Measurements from ENCODE around the gene MCU. TPM values are rescaled to one million over a fixed set of nuclear protein-coding genes. Genes with fewer than 3 reads are reported as not detected.

Gene MCU
- total and polyA plus RNA-seq, 2 of the 4 experiments (the other 2 are of a cell fraction) = 36.2 to 36.7 TPM

GRCh38 chr10:72847681-72848080, 155.7 kb downstream of the MCU start:
- Histone ChIP-seq H2BK5ac (ENCODE audit: low read depth, low read length, poor library complexity, severe bottlenecking) (no peak overlapping the region), H2AK9ac (replicated peaks; ENCODE audit: low read depth, low read length, poor library complexity) (no peak overlapping the region), H3K9ac (ENCODE audit: low read depth, low read length) (no peak overlapping the region), H4K20me1 (ENCODE audit: insufficient read depth, low read length) (peaks cover 3% of the 10 kb centered on the region; the same call in 1 of the 2 replicates), H3K18ac (ENCODE audit: low read depth, low read length) (no peak overlapping the region), H3K9me3 (ENCODE audit: control insufficient read depth, insufficient read depth, low read length) (peaks cover 3% of the 10 kb centered on the region), H3K4ac (ENCODE audit: low read depth, low read length) (no peak overlapping the region), H3K9me1 (ENCODE audit: insufficient read depth, low read length) (no peaks in the 10 kb centered on the region; the same call in 1 of the 2 replicates), H2BK15ac (ENCODE audit: low read depth, low read length) (no peak overlapping the region), H4K5ac (ENCODE audit: low read depth, low read length) (no peak overlapping the region), H2BK120ac (ENCODE audit: low read depth, low read length) (no peak overlapping the region), H3K4me1 (ENCODE audit: control insufficient read depth, insufficient read depth, low read length) (peaks cover 4% of the 10 kb centered on the region; the same call in 1 of the 2 replicates), H4K8ac (ENCODE audit: low read depth in 2 of 2, low read length in 2 of 2) (no peak overlapping the region), H3K4me3 (ENCODE audit: insufficient read depth, low read depth, low read length) (no peak overlapping the region), H3K79me1 (ENCODE audit: low read depth in 1 of 2, low read length in 2 of 2) (peaks cover 14 to 30% of the 10 kb centered on the region in 2 experiments), H3K27me3 (ENCODE audit: control insufficient read depth, insufficient read depth, low read length) (no peaks in the 10 kb centered on the region), H3K4me2 (ENCODE audit: low read depth, low read length) (no peak overlapping the region), H2AK5ac (ENCODE audit: low read depth, low read length) (no peak overlapping the region), H3K56ac (ENCODE audit: extremely low read depth, insufficient read depth, low read length) (no peak overlapping the region), H3K27ac (ENCODE audit: insufficient read depth, low read length) (no peak overlapping the region), H3K23ac (ENCODE audit: low read depth, low read length) (0 out of 2 replicates have a peak overlapping the region, but pooled peaks have one; percentile 10), H2AFZ (replicated peaks; ENCODE audit: low read length, poor library complexity) (no peak overlapping the region), H2BK20ac (ENCODE audit: low read depth, low read length) (no peak overlapping the region), H3K14ac (replicated peaks; ENCODE audit: low read depth, low read length) (0 out of 2 replicates have a peak overlapping the region, but pooled peaks have one; percentile 32), H3K36me3 (ENCODE audit: control insufficient read depth, insufficient read depth, low read length) (peaks cover 3% of the 10 kb centered on the region; the same call in 1 of the 2 replicates), H4K91ac (ENCODE audit: insufficient read depth, low read depth, low read length) (peak overlapping the region; percentile 3; the same call in 1 of the 2 replicates)
- intact Hi-C loops (cut with micrococcal nuclease) (no loop called here), in situ Hi-C loops (cut with MboI; ENCODE audit: low sequenced_read_pairs) (no loop called here), dilution Hi-C loops (cut with HindIII; ENCODE audit: low sequenced_read_pairs, unreplicated experiment) (no loop called here)
- WGBS, 2 experiments (ENCODE audit: extremely low coverage in 2 of 2, insufficient read length in 1 of 2) = no CpG with 5 or more reads among the region's 2 CpGs
- ATAC-seq (ENCODE audit: low read depth) = no peak
- BruUV-seq (replicated peaks) = no TSS peak
- DNase-seq = peak; percentile 28
- POLR2A ChIA-PET (ENCODE audit: unreplicated experiment) = no interaction called here
- CTCF ChIA-PET = no interaction called here
- no peak for TF ChIP-seq CEBPB (IDR thresholded peaks at IDR 0.05; ENCODE audit: low read depth, low read length)
- no peak for TF ChIP-seq CHD1 (IDR thresholded peaks at IDR 0.05; ENCODE audit: low read depth, low read length)
- no peak for TF ChIP-seq BHLHE40 (IDR thresholded peaks at IDR 0.05; ENCODE audit: low read depth, low read length)
- no peak for TF ChIP-seq NFE2L2 (IDR thresholded peaks at IDR 0.05; ENCODE audit: low read depth, low read length)
- no peak for TF ChIP-seq MAZ (IDR thresholded peaks at IDR 0.05; ENCODE audit: borderline replicate concordance, low read depth, low read length)
- TF ChIP-seq RCOR1 (IDR thresholded peaks at IDR 0.05; ENCODE audit: insufficient replicate concordance, low read length) = no peak
- TF ChIP-seq USF2 (IDR thresholded peaks at IDR 0.05; ENCODE audit: low read depth, low read length) = no peak
- no peak for TF ChIP-seq CTCF (conservative IDR thresholded peaks at IDR 0.05; ENCODE audit: low read depth, low read length)
- no peak for TF ChIP-seq MXI1 (IDR thresholded peaks at IDR 0.05; ENCODE audit: borderline replicate concordance, low read depth, low read length)
- no peak for TF ChIP-seq POLR2A (IDR thresholded peaks at IDR 0.05; ENCODE audit: low read depth, low read length)
- no peak for TF ChIP-seq SMC3 (IDR thresholded peaks at IDR 0.05; ENCODE audit: low read depth, low read length)

Data from IMR-90 (cell line).